ENCODE data around the gene KCTD2.
"Not testable (repeated sequence)": the region's sequence is repeated elsewhere in the genome, so short reads cannot be mapped to it uniquely, and the experiment has no call there.

KCTD2 gene

DNA sequence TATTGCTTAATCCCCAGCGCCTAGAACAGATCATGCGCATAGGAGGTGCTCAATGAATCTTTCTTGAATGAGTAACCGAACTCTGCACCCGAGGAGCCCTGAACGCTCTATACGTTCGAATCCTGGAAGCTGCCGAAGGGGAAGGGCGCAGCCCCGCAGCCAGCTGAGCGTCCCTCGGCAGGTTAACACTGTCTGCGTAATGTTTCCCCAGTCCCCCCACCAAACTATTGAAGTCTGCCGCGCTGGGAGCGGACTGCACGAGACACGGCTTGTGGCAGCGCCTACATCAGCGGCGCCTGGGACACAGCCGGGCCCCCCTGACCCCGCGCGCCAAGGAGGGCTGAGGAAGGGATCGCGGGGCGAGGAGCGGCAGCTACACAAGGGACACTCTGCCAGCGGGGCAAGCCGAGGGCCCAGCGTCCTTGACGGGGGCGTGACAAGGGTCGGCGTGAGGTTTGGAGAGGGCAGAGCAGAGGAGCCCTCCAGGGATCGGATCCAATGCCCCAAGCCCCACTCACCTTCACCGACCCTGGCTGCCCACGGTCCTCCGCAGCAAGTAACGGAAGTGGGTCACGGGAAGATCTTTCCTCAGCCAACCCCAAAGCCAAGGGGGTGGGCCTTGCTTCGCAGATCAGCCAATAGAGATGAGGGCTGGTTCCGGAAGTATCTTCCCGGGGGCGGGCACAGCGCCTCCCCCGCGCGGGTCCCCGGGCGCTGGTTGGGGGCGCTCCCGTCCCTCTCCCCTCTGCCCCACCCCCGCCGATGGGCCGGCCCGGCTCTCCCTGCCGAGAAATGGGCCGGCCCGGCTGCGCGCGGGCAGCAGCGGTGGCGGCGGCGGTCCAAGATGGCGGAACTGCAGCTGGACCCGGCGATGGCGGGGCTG lies at the start of gene KCTD2, which contains the start of gene ATP5PD:
Gene KCTD2 (plus strand): TSS at position 819 of the 883 bp plus-strand sequence. CDS start 26 bp downstream, at position 845.
Gene ATP5PD (minus strand): TSS at position 563 of the 883 bp plus-strand sequence. CDS start 4,319 bp downstream, outside the sequence.
- peak; percentile 91 for DNase-seq

DNA sequence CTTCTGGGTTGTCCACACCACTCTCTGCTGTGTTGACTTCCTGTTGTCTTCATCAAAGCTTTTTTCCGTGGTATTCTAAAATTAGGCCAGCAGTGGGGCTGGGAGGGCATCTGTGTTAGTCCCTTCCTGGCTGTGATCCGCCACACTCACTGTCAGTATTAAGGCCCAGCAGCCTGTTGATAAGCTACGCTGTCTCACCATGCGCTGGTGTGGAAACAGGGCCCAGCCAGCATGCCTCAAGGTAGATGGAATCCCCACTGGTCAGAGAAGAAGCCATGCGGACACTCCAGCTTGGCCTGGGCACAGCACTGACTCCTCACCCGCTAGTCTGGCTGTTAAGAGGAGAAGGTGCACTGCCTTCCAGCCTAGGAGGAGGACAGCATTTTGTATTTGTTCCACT lies 48.2 kb upstream of the KCTD2 start:
- DNase-seq = no peak

DNA sequence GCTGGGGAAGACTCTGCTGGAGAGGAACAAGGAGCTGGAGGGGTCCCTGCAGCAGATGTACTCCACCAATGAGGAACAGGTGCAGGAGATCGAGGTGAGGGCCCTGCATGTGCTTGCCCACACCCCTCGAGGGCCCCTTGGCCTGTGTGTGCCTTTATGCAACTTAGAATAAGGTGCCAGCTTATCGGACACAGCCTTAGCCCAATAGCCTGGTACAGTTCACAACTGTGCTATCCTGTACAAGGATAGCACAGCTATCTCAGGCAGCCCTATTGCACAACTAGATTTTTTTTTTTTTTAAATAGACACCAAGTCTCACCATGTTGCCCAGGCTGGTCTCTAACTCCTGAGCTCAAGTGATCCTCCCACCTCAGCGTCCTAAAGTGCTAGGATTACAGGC lies 47.5 kb upstream of the KCTD2 start:
- no peak for DNase-seq

- DNase-seq = no peak
These were observed 44.8 kb upstream of the KCTD2 start for GRCh38 chr17:75001915-75002843.

- no peak for DNase-seq
These were observed 43.7 kb upstream of the KCTD2 start for GRCh38 chr17:75003070-75003956.

- DNase-seq = no peak
These were observed 43.1 kb upstream of the KCTD2 start for GRCh38 chr17:75003957-75004355.

DNA sequence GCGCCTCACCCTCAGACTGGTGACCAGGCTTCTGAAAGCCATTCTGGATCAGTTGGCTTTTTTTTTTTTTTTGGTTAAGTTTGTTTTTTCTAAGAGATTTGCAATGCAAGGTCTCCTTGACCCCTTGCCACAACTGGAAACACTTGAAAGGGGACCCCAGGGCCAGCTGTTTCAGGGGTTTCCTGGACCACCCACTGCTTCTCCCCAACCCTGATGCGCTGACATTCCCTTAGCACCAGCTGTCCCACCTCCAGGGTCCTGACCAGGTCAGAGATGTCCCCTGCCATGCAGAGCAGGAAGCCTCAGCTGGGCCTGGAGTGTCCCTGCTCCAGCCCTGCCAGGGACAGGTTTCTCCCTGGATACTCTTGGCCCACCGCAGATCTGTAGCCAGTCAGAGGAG lies 42.7 kb upstream of the KCTD2 start:
- DNase-seq = no peak

DNA sequence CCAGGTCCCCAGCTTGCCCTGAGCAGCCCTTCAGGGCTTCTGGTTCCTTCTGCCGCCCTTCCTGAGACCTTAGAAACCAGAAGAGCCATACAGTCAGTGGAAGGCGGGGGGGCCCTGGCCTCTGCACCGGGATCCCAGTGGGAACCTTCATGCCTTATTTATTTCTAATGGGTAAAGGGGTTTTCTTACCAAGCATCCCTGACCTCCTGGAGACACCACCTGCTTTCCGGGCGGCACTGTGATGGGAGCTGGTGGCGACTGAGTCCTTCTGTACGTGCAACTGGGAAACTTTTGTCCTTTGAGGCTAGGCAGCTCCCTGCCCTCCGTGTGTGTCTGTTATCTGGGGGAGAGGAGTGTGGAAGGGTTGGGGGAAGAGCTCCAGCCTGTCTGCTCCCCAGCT lies 41.7 kb upstream of the KCTD2 start:
- no peak for DNase-seq

GRCh38 chr17:75006084-75006483 lies 40.9 kb upstream of the KCTD2 start:
- not testable (repeated sequence) for DNase-seq

DNA sequence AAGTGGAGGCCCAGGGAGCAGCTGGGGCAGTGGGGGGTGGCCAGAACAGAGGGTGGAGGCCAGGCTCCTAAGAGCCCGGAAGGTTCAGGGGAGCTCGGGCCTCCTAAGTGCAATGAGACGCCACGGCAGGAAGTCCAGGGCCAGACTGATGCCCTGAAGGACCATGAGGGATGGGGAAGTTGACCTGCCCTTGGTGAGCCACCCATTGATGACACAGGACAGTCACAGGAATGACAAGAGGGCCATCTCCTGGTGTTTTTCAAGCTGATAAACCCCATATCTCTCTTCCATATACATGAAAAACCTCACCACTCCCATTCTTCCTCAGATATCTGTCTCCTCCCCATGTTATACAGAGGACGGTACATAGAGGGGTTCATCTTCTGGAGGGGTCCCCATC lies 40.4 kb upstream of the KCTD2 start:
- no peak for DNase-seq

- DNase-seq = no peak
These were observed 38.7 kb upstream of the KCTD2 start for GRCh38 chr17:75008373-75008772.

- no peak for DNase-seq
These were observed 37.8 kb upstream of the KCTD2 start for GRCh38 chr17:75009139-75009724.

DNA sequence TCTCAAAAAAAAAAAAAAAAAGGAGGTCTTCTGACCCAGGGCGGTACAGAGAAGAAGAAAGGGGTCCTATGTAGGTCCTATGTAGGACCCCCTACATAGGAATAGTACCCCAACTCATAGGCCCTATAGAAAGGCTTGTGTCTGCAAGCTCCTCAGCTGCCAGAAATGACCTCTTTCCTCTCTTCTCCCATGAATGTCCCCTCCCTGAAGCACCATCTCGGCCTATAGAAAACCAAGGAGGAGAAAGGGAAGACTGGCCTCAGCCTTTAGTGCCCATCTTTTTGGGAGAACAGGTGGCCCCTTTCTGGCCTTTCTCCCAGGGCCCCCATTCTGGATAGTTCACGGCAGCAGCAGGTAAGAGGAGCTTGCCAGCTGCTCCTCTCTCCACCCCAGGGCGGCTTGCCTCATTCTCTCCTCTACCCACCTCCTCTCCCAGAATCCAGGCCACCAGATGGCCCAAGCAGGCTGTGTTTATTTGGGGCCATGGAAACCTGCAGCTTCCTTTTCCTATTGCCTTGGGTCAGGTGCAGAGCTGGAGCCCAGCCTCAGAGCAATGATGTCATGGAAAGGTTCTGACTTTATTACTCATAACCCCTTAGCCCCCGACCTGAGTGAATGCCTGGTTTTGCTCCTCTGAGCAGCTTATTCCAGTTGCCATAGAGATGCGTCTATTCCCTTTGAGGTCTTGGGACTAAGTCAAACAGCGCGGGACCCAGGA lies 36.2 kb upstream of the KCTD2 start:
- peak; percentile 76 for DNase-seq

GRCh38 chr17:75011401-75012095 lies 35.5 kb upstream of the KCTD2 start:
- DNase-seq = peak; percentile 63

GRCh38 chr17:75012096-75012345 lies 35.0 kb upstream of the KCTD2 start:
- DNase-seq = no peak

- DNase-seq = peak; percentile 66
These were observed 34.5 kb upstream of the KCTD2 start, which contains the start of gene MRPL58 for GRCh38 chr17:75012346-75013091. TSS of gene MRPL58 (plus strand) at chr17:75012670. CDS start at chr17:75012687, 17 bp downstream.

DNA sequence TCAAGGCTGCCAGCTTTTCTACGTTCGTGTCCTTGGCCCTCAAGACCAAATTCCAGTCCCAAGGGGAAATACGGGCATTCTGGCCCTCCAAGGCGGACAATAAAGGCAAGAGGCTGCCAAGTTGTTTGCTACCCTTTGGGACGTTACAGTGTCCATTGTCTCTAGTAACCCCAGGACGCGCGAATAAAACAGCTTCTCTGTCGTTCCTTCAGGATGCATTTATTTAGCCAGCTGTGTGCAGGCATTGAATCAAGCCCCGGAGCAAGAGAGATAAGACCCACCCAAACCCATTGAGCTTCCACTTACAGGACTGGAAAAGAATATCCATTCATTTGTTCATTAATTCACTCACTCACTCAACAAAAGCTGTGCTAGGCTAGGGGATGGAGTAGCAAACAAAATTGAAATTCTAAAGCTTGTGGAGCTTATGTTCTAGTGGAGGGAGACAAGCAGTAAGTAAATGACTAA lies 33.9 kb upstream of the KCTD2 start:
- no peak for DNase-seq

DNA sequence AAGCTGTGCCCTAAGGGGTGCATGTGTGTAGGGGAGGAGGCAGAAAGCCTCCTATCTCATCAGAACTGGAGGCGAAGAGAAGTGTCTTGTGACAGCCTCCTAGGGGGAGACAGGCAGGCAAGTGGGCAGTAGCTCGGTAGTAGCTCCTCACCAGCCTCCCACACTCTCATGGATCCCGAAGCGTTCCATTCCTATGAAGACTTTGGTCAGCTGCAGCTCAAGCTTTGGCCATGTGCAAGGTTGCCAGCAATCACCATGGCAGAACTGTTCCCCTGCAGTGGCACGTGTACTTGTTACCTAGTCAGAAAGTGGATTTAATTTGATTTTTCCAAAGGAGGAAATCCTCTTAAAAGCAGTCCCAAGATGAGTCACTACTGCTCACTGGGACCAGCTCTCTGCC lies 27.9 kb upstream of the KCTD2 start:
- DNase-seq = no peak

DNA sequence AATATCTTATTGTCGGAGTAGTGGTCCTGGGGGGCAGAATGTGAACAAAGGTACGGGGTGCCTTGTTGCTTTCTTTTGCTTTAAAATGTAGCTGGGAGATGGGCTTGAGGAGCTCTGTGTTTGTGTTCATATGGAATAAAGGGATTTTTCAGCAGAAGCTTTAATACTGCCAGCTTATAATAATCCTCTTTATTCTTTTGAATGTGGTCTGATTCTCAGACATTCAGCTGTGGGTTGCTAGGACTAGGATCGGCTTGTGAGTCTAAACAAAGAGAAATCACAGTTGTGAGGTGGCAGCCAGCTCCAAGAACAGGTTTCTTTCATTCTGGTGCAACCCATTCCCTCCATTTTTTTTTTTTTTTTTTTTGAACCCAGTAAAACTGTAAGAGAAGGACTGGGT lies 27.3 kb upstream of the KCTD2 start:
- DNase-seq = no peak

Data from NCI-H2081 treated with DMSO at 0.1 percent for 48 hours (cell line).